ENCODE results near the gene MYO1F. TPM values are rescaled to one million over a fixed set of nuclear protein-coding genes. Genes with fewer than 3 reads are reported as not detected.
"Not testable (repeated sequence)": the region's sequence is repeated elsewhere in the genome, so short reads cannot be mapped to it uniquely, and the experiment has no call there.

Gene MYO1F
- total and polyA plus RNA-seq, 8 donors: 3.0 to 54.8 (median 18.8) TPM

- Histone ChIP-seq H3K36me3 (no peaks in the 10 kb centered on the region), H3K4me1 (peaks cover 0 to 42% (median 17%) of the 10 kb centered on the region in 4 donors), H3K9me3 (no peaks in the 10 kb centered on the region), H3K4me3 (peak overlapping the region; percentile 28 to 50 (median 42)), H3K27me3 (peaks cover 0 to 40% (median 17%) of the 10 kb centered on the region in 3 donors), H3K27ac (peak overlapping the region in 4 of 5 donors; percentile 32 to 84 (median 66))
- 58 to 72% (median 64%) methylated on average over 17 to 19 of the region's 19 CpGs for WGBS, 5 donors
- no peak for TF ChIP-seq EP300 (IDR thresholded peaks at IDR 0.05)
- TF ChIP-seq POLR2AphosphoS5 (IDR thresholded peaks at IDR 0.05): no peak
- no peak for TF ChIP-seq POLR2A (IDR thresholded peaks at IDR 0.05)
- no peak for TF ChIP-seq CTCF (IDR thresholded peaks at IDR 0.05)
- DNase-seq: no peak
- intact Hi-C loops (cut with DNase I; ENCODE audit: low total_unique reads): no loop called here
Measured at GRCh38 chr19:8576273-8576993, 809 bp downstream of the MYO1F start.

- 26 to 41% (median 35%) methylated on average over 8 to 10 of the region's 10 CpGs for WGBS, 5 donors
- TF ChIP-seq POLR2AphosphoS5 (IDR thresholded peaks at IDR 0.05): no peak
- TF ChIP-seq POLR2A (IDR thresholded peaks at IDR 0.05): no peak
- TF ChIP-seq EP300 (IDR thresholded peaks at IDR 0.05): no peak
- no peak for TF ChIP-seq CTCF (IDR thresholded peaks at IDR 0.05)
- intact Hi-C loops (cut with DNase I; ENCODE audit: low total_unique reads): no loop called here
- DNase-seq: no peak
- Histone ChIP-seq H3K36me3 (no peaks in the 10 kb centered on the region), H3K4me1 (peaks cover 0 to 46% (median 13%) of the 10 kb centered on the region in 4 donors), H3K27me3 (peaks cover 0 to 38% (median 17%) of the 10 kb centered on the region in 3 donors), H3K9me3 (no peaks in the 10 kb centered on the region), H3K27ac (peak overlapping the region in 4 of 5 donors; percentile 0 to 84 (median 66)), H3K4me3 (peak overlapping the region; percentile 28 to 50 (median 42))
Measured at GRCh38 chr19:8575467-8575997, 1.7 kb downstream of the MYO1F start.

- H3K4me3 ChIP-seq: peak overlapping the region in 2 of 4 donors; percentile 44 to 50
- H3K9me3 ChIP-seq; H3K36me3 ChIP-seq; DNase-seq; H3K27ac ChIP-seq; intact Hi-C loops (cut with DNase I; ENCODE audit: low total_unique reads): not testable (repeated sequence)
- 85 to 95% (median 91%) methylated on average over 7 of the region's 7 CpGs for WGBS, 5 donors
- peaks cover 0 to 33% (median 17%) of the 10 kb centered on the region in 3 donors for H3K27me3 ChIP-seq
- peaks cover 0 to 48% (median 10%) of the 10 kb centered on the region in 4 donors for H3K4me1 ChIP-seq
Measured at GRCh38 chr19:8574619-8574922, 2.7 kb downstream of the MYO1F start.

- DNase-seq: no peak
- intact Hi-C loops (cut with DNase I; ENCODE audit: low total_unique reads): no loop called here
Measured at GRCh38 chr19:8573316-8573715, 3.9 kb downstream of the MYO1F start.

More at GRCh38 chr19:8573316-8573715, 3.9 kb downstream of the MYO1F start:
- WGBS, 5 donors: 79 to 88% (median 83%) methylated on average over 7 of the region's 7 CpGs
- Histone ChIP-seq H3K4me3 (peak overlapping the region in 1 of 4 donors; percentile 21), H3K4me1 (peaks cover 0 to 46% (median 7%) of the 10 kb centered on the region in 4 donors), H3K27me3 (peaks cover 0 to 26% (median 14%) of the 10 kb centered on the region in 3 donors), H3K36me3 (no peaks in the 10 kb centered on the region), H3K27ac (peak overlapping the region in 2 of 5 donors; percentile 4 to 17), H3K9me3 (no peaks in the 10 kb centered on the region)
- TF ChIP-seq CTCF (IDR thresholded peaks at IDR 0.05) (no peak), POLR2A (IDR thresholded peaks at IDR 0.05) (no peak), EP300 (IDR thresholded peaks at IDR 0.05) (no peak), POLR2AphosphoS5 (IDR thresholded peaks at IDR 0.05) (no peak)
